ENCODE data around the gene AFTPH.
"Not testable (repeated sequence)": the region's sequence is repeated elsewhere in the genome, so short reads cannot be mapped to it uniquely, and the experiment has no call there.

Gene AFTPH

DNA sequence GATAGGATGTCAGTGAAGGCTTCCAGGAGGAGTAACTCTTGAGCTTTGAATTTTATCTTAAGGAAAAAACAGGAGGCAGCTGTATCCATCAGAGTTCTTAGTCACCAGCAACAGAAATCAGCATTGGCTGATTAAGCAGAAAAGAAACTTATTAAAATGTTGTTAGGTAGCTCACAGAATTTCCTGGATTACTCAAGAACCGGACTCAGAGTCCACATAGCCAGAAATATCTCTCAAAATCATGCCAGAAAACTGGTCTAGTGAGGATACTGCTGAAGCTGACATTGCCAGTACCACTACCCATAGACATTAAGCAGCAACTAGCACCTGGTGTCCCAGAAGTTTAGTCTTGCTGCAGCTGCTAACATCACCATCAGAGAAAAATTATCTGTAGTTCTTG is 10.1 kb upstream of the AFTPH start:
- DNase-seq, result no peak
- TF ChIP-seq GATA1 (IDR thresholded peaks at IDR 0.05; ENCODE audit: low read depth, low read length), result no peak
- TF ChIP-seq POLR2A (IDR thresholded peaks at IDR 0.05; ENCODE audit: low read length), result no peak

DNA sequence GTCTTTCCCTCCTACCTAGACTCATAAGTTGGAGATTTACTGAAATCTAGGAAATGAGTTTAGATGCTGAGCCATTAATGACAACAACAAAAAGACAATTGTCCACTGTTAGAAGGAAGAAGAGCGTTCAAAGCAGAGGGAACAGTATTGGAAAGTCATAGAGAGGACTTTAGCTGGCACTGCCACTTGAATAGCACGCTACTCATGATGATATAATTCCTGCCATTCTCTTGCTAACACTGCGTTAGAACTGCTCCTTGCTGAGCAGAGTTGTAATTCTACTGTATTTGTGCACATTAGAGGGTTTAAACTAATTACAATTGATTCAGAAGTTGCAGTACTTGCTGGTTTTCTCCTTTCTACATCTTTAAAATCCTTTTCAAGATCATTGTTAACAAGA is 9.0 kb upstream of the AFTPH start:
- TF ChIP-seq GATA1 (IDR thresholded peaks at IDR 0.05; ENCODE audit: low read depth, low read length) (no peak), POLR2A (IDR thresholded peaks at IDR 0.05; ENCODE audit: low read length) (no peak)
- DNase-seq, result no peak

- TF ChIP-seq POLR2A (IDR thresholded peaks at IDR 0.05; ENCODE audit: low read length), result no peak
- no peak for TF ChIP-seq GATA1 (IDR thresholded peaks at IDR 0.05; ENCODE audit: low read depth, low read length)
- DNase-seq, result no peak
These were observed 7.2 kb upstream of the AFTPH start for GRCh38 chr2:64516651-64517510.

DNA sequence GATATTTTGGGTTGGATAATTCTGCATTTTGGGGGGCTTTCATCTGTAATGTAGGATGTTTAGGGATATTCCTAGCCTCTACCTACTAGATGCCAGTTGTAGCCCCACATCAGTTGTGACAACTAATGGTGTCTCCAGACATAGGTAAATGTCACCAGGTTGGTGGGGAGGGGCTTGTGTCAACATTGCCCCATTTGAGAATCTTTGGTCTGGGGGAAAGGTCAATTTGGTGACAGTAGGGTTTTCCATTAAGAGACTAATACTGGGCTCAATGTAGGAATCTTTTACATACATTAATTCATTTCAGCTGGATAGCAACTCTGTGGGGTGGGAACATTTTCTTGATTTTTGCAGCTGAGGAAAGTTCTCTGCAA is 6.6 kb upstream of the AFTPH start:
- DNase-seq, result no peak
- TF ChIP-seq POLR2A (IDR thresholded peaks at IDR 0.05; ENCODE audit: low read length) (no peak), GATA1 (IDR thresholded peaks at IDR 0.05; ENCODE audit: low read depth, low read length) (no peak)

GRCh38 chr2:64522843-64523428 is 1.2 kb upstream of the AFTPH start:
- no peak for TF ChIP-seq GATA1 (IDR thresholded peaks at IDR 0.05; ENCODE audit: low read depth, low read length)
- DNase-seq, result peak; percentile 86 to 91

DNA sequence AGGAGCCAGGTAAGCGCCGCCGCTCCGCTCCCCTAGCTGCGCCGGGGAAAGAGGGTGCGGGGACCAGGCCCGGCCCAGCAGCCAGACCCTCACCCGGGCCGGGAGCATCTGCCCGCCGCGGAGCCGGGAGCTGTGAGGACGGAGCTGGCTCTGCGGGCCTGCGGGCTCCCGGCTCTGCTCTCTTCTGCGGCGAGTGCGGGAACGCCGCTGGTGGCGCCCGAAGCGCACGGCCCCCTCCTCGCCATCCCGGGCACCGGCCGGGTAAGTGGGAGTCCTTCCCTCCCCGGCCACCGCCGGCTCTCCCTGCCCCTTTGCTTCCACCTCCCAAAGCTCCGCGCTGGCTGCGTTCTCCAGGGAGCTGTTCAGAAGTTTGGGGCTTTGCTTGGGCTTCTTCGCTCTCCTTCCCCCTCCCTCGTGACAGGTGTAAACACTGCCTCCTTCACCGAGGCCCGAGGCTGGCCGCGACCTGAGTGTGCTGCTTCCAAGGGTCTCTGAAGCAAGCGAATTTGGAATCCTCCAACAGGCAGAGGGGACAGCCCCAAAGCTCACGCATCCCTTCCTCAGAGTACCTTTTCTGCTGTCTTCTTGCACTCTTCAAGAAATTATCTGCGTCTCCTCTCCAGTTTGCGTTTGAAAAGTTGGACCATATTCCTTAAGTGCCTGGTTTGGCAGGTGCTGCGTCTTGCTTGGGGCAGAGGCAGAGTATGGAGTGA is 632 bp downstream of the AFTPH start:
- peak; percentile 65 to 78 for DNase-seq
- TF ChIP-seq GATA1 (IDR thresholded peaks at IDR 0.05; ENCODE audit: low read depth, low read length) (no peak), POLR2A (IDR thresholded peaks at IDR 0.05; ENCODE audit: low read length) (no peak)

DNA sequence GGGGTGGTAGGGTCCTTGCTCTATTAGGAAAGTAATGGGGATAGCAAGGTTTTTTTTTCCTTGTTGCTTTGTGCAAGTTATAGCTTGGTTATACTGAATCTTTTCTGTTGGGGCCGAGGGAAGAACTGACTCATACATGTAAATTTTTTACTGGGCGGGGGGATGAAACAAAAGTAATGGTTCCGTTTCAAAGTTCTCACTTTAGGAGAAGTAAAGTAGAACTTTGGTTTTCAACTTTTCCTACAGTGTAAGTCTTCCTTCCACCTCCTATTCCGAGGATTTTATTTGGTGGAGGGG is 1.1 kb downstream of the AFTPH start:
- peak; percentile 59 to 74 for DNase-seq
- no peak for TF ChIP-seq GATA1 (IDR thresholded peaks at IDR 0.05; ENCODE audit: low read depth, low read length)
- no peak for TF ChIP-seq POLR2A (IDR thresholded peaks at IDR 0.05; ENCODE audit: low read length)

GRCh38 chr2:64526034-64526433 is 1.9 kb downstream of the AFTPH start:
- no peak for DNase-seq
- no peak for TF ChIP-seq POLR2A (IDR thresholded peaks at IDR 0.05; ENCODE audit: low read length)
- TF ChIP-seq GATA1 (IDR thresholded peaks at IDR 0.05; ENCODE audit: low read depth, low read length), result no peak

- DNase-seq, result not testable (repeated sequence)
These were observed 6.8 kb downstream of the AFTPH start for GRCh38 chr2:64530946-64531345.

GRCh38 chr2:64532030-64532429 is 7.9 kb downstream of the AFTPH start:
- no peak for DNase-seq
- TF ChIP-seq GATA1 (IDR thresholded peaks at IDR 0.05; ENCODE audit: low read depth, low read length), result no peak
- TF ChIP-seq POLR2A (IDR thresholded peaks at IDR 0.05; ENCODE audit: low read length), result no peak

- TF ChIP-seq GATA1 (IDR thresholded peaks at IDR 0.05; ENCODE audit: low read depth, low read length) (no peak), POLR2A (IDR thresholded peaks at IDR 0.05; ENCODE audit: low read length) (no peak)
- no peak for DNase-seq
These were observed 9.8 kb downstream of the AFTPH start for GRCh38 chr2:64533882-64534281.

- no peak for DNase-seq
- TF ChIP-seq POLR2A (IDR thresholded peaks at IDR 0.05; ENCODE audit: low read length), result no peak
- TF ChIP-seq GATA1 (IDR thresholded peaks at IDR 0.05; ENCODE audit: low read depth, low read length), result no peak
These were observed 10.2 kb downstream of the AFTPH start for GRCh38 chr2:64534363-64534762.

DNA sequence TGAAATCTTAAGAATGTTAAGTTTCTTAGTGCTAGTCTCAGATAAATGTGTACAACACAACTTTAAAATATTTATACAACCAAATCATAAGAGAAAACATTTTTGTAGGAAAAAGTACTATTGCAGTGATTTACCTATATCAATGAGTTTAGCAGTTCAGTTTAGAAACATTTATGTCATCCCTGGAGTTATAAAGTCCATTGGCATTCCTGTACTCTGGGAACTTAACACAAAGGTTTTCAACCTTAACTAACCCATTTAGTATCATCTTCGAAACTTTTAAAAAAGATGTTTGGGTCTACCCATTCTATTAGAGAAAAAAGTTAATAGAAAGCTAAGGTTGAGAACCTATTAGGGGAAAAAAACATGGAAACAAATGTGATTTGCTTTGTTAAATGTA is 10.9 kb downstream of the AFTPH start:
- TF ChIP-seq GATA1 (IDR thresholded peaks at IDR 0.05; ENCODE audit: low read depth, low read length) (no peak), POLR2A (IDR thresholded peaks at IDR 0.05; ENCODE audit: low read length) (no peak)
- DNase-seq, result no peak

- TF ChIP-seq GATA1 (IDR thresholded peaks at IDR 0.05; ENCODE audit: low read depth, low read length), result no peak
- no peak for TF ChIP-seq POLR2A (IDR thresholded peaks at IDR 0.05; ENCODE audit: low read length)
- no peak for DNase-seq
These were observed 13.9 kb downstream of the AFTPH start for GRCh38 chr2:64537991-64538390.
